GM19023 (cell line): Measurements from ENCODE around the gene GET4.
"Not testable (repeated sequence)": the region's sequence is repeated elsewhere in the genome, so short reads cannot be mapped to it uniquely, and the experiment has no call there.

Experiments used
- ATAC-seq: cut with Tn5 transposase; IDR thresholded peaks from one replicate; pipeline ENCODE4 v1.9.1; 2021; ENCODE audit warnings: mild to moderate bottlenecking, moderate library complexity; ENCODE audit not compliant: unreplicated experiment

The GET4 gene

DNA sequence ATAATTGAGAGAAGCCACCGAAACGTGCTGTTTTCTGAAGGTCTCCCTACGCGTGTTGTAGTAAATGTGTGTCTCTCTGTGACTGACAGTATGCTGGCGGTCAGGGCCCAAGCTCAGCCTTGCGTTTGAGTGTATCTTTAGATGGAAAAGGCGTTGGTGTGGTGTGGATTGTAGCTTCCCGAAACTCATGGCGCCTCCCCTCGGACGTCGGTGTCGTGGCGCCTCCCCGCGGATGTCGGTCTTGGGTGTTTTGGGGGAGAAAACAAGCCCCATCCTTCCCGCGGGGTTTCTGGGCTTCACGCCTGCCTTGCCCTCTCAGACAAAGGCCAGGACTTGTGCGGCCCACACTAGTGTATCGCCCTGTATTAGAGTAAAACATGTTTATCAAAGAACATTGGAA is 31.3 kb upstream of the GET4 start:
- no peak for ATAC-seq

DNA sequence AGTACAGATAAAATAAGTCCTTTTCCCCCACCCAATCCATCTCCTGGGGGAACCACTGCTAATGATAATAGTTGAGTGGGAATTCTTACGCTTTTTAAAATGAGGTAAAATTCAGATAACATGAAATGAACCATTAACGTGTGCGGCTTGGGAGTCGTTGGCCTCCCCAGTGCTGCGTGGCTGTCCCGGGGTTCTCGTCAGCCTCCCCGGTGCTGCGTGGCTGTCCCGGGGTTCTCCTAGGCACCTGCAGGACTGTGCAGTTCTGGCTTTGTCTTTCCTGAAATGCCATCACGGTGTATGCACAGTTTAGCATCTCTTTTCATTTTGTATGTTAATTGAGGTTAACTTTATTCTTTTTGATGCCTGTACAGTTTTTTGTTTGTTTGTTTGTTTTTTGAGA is 30.6 kb upstream of the GET4 start:
- no peak for ATAC-seq

DNA sequence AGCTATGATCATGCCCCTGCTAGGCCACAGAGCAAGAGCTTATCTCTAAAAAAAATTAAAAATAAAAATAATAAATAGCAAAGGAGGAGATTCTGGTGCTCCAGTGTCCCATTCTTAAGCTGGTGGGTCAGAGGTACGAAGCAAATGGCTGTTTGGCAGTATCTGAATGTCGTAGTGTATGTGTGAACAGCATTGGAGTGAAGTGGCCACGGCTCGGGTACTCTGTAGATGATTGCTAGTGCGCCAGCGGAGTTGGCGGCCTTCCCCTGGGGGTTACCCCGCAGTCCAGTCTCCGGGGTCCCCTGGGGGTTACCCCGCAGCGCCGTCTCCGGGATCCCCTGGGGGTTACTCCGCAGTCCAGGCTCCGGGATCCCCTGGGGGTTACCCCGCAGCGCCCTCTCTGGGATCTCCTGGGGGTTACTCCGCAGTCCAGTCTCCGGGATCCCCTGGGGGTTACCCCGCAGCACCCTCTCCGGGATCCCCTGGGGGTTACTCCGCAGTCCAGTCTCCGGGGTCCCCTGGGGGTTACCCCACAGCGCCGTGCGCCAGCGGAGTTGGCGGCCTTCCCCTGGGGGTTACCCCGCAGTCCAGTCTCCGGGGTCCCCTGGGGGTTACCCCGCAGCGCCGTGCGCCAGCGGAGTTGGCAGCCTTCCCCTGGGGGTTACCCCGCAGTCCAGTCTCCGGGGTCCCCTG is 29.2 kb upstream of the GET4 start:
- ATAC-seq = not testable (repeated sequence)

DNA sequence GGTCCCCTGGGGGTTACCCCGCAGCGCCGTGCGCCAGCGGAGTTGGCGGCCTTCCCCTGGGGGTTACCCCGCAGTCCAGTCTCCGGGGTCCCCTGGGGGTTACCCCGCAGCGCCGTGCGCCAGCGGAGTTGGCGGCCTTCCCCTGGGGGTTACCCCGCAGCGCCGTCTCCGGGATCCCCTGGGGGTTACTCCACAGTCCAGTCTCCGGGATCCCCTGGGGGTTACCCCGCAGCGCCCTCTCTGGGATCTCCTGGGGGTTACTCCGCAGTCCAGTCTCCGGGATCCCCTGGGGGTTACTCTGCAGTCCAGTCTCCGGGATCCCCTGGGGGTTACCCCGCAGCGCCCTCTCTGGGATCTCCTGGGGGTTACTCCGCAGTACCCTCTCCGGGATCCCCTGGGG is 28.6 kb upstream of the GET4 start:
- ATAC-seq = not testable (repeated sequence)

DNA sequence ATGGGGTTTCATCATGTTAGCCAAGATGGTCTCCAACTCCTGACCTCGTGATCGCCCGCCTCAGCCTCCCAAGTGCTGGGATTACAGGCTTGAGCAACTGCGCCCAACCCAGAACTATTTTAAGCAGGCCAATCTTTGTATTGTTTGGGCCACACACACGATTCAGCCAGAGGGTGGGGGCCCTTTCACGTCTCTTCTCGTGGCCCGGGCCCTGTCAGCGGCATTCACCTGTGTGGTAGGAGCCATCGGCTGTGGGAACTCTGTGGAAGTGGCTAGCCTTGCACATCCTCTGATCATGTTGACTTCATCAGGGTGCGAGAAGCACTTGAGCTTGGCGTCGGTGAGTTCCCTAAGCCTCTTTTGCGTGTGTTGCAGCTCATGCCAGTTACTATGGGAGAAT is 27.2 kb upstream of the GET4 start:
- no peak for ATAC-seq

DNA sequence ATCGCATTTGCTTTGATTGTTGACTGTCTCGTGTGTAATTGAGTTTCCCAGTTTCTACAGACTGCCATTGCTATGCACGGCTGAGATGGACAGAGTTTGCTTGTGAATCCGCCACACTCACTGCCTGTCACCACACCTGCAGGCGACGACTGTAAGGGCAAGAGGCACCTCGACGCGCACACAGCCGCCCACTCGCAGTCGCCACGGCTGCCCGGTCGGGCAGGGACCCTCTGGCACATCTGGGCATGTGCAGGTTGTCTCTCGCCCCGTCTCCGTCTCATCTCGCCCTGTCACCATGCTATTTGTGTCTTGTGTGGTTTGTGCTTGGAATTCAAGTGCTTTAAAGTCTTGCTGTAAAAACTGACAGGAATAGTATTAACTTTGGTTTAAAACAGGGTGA is 26.6 kb upstream of the GET4 start:
- no peak for ATAC-seq

DNA sequence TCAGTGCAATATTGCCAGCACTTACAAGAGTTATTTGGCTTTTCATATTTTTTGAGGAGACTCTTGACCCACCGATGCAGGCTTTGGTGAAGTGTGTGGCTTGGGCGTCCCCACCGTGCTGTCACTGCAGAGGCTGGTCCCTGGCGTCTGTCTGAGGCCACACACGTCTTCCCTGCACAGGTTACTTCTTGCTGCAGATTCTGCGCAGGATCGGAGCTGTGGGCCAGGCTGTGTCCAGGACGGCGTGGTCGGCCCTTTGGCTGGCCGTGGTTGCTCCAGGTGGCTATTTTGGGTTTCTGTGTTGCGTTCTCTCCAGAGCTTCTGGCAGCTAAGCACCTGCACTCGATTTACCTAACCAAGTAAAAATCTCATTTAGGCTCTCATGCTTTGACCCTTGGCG is 25.1 kb upstream of the GET4 start:
- ATAC-seq = no peak

DNA sequence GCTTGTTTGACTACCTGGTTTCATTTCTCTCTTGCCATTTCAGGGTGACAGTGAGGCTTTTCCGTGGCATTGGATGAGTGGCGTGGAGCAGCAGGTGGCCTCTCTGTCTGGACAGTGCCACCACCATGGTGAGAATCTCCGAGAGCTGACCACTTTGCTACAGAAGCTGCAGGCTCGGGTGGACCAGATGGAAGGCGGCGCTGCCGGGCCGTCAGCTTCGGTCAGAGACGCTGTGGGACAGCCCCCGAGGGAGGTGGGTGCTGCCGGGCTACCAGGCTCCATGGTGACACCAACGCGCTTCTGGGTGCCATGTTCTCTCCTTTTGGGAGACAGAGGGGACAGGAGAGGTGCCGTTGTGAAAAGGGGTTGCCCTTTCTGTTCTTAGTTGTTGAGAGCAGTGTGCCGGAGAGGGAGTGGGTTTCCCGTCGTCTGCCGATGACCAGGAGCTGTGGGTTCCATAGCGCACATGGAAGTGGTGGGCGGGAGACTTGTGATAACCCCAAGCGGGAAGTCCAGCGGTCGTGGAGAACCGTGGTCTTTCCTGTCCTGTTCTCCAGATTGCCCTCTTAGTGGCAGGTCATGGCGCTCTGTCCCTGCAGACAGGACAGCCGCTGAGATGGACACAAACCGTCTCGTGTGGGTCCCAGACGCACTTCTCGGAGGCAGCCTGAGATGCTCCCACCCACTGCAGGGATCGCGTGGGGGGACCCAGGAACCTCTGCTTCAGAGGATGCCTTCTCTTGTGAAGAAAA is 22.8 kb upstream of the GET4 start:
- ATAC-seq = no peak

DNA sequence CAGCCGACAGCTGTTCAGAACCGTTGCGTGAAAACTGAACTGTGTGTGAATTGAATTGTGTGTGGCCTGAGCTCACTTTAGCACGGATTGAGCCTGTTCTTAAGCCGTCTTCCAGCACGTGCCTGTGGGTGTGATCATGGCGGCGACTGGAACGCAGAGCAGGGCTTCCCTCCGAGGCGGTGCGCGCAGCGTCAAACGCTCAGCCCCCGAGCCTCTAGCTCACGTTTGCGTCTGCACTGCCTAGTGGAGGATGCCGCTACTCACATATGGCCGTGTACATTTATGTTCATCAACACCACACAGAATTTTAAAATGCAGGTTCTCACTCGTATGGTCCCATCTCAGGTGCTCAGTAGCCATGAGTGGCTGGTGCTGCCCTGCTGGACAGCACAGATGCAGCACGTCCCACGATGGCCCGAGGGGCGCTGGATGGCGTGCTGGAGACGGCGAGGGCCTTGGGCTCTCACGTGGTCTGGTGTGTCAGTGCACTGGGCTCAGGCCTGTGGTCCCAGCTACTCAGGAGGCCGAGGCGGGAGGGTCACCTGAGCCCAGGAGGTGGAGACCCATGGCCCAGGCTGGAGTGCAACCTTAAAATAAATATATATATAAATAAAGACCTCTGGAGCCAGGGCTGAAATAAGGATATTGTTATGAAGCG is 22.1 kb upstream of the GET4 start:
- no peak for ATAC-seq

DNA sequence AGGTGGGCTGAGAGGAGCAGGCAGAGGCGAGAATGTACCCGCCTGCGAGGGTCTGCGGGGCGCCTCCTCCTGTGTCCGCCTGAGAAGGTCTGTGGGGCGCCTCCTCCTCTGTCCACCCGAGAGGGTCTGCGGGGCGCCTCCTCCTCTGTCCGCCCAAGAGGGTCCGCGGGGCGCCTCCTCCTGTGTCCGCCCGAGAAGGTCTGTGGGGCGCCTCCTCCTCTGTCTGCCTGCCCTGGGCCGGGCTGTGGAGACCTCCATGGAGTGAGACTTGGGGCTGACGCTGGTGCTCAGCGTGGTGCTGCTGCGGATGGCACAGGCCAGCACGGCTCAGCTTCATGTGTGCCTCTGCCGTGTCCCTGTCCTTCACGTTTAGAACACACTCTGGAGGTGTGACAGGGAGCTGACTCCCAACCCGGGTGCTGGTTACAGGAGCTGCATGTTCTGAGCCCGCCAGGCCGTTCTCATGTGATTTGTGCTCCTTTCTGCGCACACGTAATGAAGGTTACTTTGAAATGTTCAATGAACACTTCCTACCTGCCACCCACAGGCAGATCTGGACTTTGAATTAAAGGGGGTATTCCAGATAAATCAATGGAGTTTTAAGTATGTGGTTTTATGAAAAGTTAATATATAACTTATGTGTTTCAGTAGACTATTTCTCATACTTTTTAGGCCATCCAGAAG is 20.5 kb upstream of the GET4 start:
- ATAC-seq = no peak

DNA sequence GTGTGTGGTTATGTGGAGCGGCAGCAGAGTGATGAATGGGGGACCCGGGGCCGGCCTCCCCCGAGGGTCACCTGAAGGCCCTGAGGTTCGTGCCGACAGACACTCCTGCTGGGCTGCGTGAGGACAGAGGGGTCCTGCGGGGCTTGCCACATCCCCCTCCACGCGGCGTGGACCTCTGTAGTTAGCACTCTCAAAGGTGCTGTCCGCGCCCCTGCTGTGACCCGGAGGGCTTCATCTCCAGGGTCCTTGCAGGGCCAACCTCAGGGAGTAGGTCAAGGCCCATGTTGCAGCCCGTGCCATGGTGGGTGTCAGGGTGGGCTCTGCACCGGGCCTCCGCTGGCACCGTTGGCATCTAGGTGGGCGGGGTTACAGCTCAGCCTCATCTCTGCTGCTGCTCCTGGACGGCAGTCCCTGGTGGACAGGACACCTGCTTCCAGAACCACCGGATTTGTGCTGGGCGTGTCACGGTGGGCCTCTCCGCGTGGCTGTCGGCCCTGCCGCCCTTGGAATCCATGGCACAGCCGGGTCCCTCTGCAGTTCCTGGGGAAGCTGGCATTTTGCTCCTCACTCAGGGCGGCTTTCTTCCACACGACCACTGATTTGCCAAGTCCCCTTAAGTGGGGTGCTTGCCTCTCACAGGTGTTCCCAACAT is 19.8 kb upstream of the GET4 start:
- no peak for ATAC-seq

DNA sequence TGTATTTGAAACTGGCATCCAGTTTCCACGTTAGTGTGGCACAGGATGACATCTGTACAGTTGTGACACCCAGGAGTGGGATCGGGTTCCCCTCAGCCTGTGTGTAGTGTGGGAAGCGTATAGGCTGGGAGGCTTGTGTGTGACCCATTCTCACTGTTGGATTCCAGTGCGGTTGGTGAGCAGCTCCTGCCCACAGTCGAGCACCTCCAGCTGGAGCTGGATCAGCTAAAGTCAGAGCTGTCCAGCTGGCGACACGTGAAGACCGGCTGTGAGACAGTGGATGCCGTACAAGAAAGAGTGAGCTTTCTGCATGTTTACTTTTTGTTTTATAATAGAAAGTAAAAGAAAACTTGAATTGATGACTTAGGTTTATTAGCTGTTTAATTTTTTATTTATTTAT is 18.7 kb upstream of the GET4 start:
- ATAC-seq = no peak

DNA sequence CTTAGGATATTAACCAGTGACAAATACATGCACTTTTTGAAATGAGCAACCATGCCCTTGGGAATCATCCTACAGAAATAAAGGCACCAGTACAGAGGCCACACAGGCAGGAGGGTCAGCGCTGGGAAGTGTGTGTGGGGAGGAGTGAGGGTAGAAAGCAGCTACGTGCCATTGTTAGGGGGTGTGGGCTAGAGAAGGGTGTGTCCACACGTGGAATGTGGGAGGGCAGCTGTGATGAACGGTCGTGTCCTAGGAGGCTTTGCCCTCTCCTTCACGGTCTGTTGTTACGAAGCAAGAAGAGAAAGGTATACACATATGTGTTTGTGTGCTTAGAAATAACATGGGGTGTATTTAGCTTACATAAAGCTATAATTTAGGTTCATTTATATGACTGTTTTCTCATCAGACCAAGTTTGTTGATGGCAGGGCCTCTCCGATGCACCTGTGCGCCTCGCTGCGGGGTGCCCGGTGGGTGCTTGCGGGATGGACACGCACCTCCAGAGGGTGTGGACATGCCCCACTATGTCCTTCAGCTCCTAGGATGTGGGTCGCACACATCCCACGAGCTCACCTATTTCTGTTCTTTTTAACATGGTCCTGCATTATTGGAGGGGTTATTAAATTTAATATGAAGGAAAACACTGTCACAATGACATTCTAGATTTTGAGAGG is 16.9 kb upstream of the GET4 start:
- ATAC-seq = no peak

DNA sequence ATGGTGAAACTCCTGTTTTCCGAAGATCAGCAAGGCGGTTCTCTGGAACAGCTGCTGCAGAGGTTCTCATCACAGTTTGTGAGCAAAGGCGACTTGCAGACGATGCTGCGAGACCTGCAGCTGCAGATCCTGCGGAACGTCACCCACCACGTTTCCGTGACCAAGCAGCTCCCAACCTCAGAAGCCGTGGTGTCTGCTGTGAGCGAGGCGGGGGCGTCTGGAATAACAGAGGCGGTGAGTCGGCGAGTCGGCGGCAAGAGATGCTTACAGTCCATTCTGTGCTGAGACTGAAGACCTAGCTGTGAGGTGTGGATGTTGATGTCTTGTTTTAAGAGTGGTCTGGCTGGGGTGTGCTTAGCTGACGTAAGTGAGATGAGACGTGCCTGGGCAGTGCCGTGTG is 16.2 kb upstream of the GET4 start:
- no peak for ATAC-seq

DNA sequence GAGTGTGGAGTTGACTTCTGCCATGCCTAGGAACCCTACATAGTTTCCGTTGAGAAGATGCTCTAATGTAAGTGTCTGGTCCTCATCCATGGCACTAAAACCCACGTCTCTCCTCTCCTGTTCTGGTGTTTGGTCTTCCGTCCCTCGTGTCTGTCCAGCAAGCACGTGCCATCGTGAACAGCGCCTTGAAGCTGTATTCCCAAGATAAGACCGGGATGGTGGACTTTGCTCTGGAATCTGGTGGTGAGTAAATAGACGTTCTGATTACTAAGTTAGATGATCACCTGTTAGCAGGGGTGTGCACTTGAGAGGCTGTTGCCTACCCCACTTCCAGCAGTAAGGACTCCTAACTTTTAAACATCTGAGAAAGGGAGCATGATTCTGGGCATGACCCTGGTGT is 15.1 kb upstream of the GET4 start:
- no peak for ATAC-seq

DNA sequence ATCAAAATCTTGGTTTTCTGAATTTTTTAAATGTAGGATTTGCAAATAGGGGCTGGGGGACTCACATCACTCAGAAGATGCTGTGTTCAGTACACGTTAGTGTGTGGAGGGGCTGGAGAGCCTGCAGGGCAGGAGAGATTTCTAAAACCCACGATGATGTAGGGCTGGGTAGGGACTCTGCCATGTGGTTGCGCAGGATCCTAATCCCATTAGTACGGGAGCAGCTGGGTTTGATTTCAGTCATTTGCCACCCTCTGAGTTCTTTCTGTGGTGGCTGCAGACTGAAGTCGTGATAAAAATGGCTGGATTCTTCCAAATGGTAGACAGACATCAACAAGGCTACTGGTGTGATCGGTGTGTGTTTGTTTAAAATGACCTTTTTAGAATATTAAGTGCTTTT is 14.2 kb upstream of the GET4 start:
- no peak for ATAC-seq

DNA sequence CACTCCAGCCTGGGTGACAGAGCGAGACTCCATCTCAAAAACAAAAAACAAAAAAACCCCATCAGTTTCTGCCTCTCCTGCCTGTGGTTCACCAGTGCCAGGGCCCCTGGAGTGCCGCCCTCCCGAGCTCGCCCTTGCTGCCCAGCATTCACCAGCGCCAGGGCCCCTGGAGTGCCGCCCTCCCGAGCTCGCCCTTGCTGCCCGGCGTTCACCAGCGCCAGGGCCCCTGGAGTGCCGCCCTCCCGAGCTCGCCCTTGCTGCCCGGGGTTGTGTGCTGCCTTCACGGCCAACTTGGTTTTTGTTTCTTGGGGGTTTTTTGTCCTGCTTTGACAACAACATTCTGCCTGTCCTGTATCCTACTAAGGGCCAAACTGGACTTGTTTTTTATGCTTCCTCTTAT is 13.2 kb upstream of the GET4 start:
- ATAC-seq = no peak

DNA sequence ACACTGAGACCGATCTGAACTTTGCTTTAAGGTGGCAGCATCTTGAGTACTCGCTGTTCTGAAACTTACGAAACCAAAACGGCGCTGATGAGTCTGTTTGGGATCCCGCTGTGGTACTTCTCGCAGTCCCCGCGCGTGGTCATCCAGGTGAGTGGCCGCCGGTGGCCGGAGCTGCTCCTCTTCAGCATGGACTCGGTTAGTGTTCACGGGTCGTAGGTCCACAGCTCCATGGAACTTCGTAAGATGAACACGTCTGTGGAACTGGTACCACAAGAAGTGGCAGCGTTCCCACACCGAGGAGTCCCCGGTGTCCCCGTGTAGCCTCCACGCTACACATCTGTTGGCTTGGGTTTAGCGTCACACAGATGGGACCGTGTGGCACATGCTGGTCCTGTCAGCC is 10.4 kb upstream of the GET4 start:
- ATAC-seq = no peak

DNA sequence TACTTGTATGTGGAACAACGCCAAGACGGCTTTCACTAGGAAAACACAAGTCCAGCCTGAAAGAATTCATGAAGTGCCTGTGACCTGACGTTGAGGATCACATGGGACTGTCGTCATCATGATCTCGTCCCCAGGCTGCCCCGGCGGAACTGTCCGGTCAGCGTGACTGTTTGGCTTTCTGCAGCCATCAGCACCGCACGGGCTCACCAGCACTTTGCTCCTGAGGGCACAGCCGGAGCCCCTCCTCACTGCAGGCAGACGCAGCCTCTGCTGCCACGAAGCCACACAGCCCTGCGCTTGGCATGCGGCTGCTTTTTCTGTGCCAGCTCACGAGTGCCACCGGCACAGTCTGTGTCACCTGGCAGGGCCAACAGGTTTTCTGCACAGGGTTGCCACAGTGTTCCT is 9.4 kb upstream of the GET4 start:
- no peak for ATAC-seq

DNA sequence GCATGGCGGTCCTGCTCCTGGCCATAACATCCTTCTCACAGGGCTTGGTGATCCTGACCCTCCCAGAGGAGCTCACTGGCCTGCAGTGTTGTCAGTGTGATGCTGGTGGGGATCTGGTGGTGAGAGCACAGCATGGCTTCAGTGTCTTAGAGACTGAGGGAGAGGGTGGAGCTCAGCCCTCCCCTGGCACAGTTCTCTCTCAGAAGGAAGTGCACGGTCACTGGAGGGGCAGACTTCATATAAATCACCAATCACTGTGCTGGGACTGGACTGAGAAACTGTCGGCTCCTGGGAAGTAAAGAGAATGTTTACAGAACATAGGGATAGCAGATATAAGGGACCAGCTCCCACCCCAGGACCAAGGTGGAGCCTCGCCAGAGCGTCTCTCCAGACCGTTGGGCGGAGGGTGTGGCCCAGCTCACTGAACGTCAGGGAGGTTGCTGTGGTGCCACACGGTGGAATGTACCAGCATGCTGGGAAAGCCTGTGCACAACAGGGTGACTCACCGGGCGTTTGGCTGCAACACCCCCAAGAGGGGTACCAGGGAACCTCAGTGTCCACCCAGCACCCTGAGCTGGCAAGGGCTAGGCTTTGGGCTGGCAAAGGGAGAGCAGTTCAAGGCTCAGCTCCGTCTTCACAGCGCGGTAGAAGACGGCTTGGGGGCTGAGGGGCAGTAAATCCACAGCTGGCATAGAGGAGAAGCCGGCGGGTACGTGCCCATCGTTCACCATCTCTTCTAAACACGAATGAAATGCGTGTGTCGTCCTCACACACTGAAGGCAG is 8.8 kb upstream of the GET4 start:
- no peak for ATAC-seq
